ENCODE results near the gene ROBO3.

DNA sequence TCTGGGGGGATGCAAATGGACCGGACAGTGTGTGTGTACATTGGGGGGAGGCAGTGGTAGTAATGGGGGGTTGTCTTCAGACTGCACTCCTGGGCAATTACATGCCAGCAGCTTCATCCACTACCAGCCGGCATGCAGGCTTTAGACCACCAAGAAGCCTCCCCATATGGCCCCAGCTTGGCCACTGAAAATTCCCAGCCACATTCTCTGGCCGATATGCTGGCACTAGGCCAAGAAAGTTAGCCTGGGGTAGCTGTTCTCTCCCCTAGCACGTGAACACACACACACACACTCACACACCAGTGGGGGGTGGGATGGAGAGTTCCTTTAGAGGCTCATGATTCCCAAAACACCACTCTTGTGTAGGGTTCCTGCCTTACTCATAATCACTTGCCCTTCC lies 3.6 kb upstream of the ROBO3 start:
- TF ChIP-seq, protein P1, sequence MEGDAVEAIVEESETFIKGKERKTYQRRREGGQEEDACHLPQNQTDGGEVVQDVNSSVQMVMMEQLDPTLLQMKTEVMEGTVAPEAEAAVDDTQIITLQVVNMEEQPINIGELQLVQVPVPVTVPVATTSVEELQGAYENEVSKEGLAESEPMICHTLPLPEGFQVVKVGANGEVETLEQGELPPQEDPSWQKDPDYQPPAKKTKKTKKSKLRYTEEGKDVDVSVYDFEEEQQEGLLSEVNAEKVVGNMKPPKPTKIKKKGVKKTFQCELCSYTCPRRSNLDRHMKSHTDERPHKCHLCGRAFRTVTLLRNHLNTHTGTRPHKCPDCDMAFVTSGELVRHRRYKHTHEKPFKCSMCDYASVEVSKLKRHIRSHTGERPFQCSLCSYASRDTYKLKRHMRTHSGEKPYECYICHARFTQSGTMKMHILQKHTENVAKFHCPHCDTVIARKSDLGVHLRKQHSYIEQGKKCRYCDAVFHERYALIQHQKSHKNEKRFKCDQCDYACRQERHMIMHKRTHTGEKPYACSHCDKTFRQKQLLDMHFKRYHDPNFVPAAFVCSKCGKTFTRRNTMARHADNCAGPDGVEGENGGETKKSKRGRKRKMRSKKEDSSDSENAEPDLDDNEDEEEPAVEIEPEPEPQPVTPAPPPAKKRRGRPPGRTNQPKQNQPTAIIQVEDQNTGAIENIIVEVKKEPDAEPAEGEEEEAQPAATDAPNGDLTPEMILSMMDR (IDR thresholded peaks at IDR 0.05) = no peak
- TF ChIP-seq, protein P2, sequence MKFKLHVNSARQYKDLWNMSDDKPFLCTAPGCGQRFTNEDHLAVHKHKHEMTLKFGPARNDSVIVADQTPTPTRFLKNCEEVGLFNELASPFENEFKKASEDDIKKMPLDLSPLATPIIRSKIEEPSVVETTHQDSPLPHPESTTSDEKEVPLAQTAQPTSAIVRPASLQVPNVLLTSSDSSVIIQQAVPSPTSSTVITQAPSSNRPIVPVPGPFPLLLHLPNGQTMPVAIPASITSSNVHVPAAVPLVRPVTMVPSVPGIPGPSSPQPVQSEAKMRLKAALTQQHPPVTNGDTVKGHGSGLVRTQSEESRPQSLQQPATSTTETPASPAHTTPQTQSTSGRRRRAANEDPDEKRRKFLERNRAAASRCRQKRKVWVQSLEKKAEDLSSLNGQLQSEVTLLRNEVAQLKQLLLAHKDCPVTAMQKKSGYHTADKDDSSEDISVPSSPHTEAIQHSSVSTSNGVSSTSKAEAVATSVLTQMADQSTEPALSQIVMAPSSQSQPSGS (CRISPR knock-in tag; IDR thresholded peaks at IDR 0.05; ENCODE audit: borderline replicate concordance, low read depth) = no peak
- TF ChIP-seq RELA (CRISPR knock-in tag; IDR thresholded peaks at IDR 0.05; ENCODE audit: borderline replicate concordance) (no peak), CREB1 (CRISPR knock-in tag; IDR thresholded peaks at IDR 0.05) (no peak), NFYB (CRISPR knock-in tag; conservative IDR thresholded peaks at IDR 0.05; ENCODE audit: low read depth) (no peak), USF2 (CRISPR knock-in tag; IDR thresholded peaks at IDR 0.05) (no peak), KAT7 (CRISPR knock-in tag; IDR thresholded peaks at IDR 0.05; ENCODE audit: borderline replicate concordance) (no peak), JUN (CRISPR knock-in tag; IDR thresholded peaks at IDR 0.05) (no peak), FOXP1 (CRISPR knock-in tag; IDR thresholded peaks at IDR 0.05; ENCODE audit: borderline replicate concordance) (no peak)
- TF ChIP-seq, protein P3, sequence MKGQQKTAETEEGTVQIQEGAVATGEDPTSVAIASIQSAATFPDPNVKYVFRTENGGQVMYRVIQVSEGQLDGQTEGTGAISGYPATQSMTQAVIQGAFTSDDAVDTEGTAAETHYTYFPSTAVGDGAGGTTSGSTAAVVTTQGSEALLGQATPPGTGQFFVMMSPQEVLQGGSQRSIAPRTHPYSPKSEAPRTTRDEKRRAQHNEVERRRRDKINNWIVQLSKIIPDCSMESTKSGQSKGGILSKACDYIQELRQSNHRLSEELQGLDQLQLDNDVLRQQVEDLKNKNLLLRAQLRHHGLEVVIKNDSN (CRISPR knock-in tag; IDR thresholded peaks at IDR 0.05) = no peak
- TF ChIP-seq, protein P4, sequence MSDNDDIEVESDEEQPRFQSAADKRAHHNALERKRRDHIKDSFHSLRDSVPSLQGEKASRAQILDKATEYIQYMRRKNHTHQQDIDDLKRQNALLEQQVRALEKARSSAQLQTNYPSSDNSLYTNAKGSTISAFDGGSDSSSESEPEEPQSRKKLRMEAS (CRISPR knock-in tag; IDR thresholded peaks at IDR 0.05) = no peak

All from WTC11 (cell line).